Activated CD4-positive, alpha-beta memory T cell treated with anti-CD3 and anti-CD28 coated beads, Interleukin-2, amount 10 ng/mL, durations not matched to agents 7 days and 5 days (primary cell): ENCODE data around the gene PAX8. TPM values are rescaled to one million over a fixed set of nuclear protein-coding genes. Genes with fewer than 3 reads are reported as not detected.

Source experiments
- CTCF ChIA-PET: fragments of 350-600 bp; sonication (Branson Sonifier 250); formaldehyde crosslinking; loops from one replicate; lab custom pipeline; 2021; ENCODE audit warnings: antibody characterized with exemption, inconsistent platforms; lab: Charles Lee
- POLR2A ChIA-PET: fragments of 350-600 bp; sonication (Branson Sonifier 250); formaldehyde crosslinking; loops from one replicate; lab custom pipeline; 2021; ENCODE audit warnings: antibody characterized with exemption; lab: Charles Lee
- DNase-seq: peaks from one replicate; pipeline ENCODE4 v3.0.0-alpha.2; 2020
- H3K27ac Mint-ChIP-seq: one replicate; pipeline ENCODE4 v1.8.0; 2021; ENCODE audit warnings: mild to moderate bottlenecking, mixed read lengths
- H3K27me3 Mint-ChIP-seq: one replicate; pipeline ENCODE4 v1.8.0; 2021; ENCODE audit warnings: mixed read lengths
- H3K36me3 Mint-ChIP-seq: one replicate; pipeline ENCODE4 v1.8.0; 2021; ENCODE audit warnings: low read depth, mixed read lengths
- H3K4me1 Mint-ChIP-seq: one replicate; pipeline ENCODE4 v1.8.0; 2021; ENCODE audit warnings: mixed read lengths
- H3K4me3 Mint-ChIP-seq: one replicate; pipeline ENCODE4 v1.8.0; 2021; ENCODE audit warnings: mild to moderate bottlenecking, mixed read lengths
- H3K9me3 Mint-ChIP-seq: one replicate; pipeline ENCODE4 v1.8.0; 2021; ENCODE audit warnings: mixed read lengths
- total RNA-seq, 2 experiments: library from RNA; stranded (reverse); gene quantifications; one replicate each; pipeline ENCODE4 v1.2.3, GENCODE V29; 2021

The PAX8 gene
- total RNA-seq, 2 experiments from 2014 or later, result 1.7 TPM

DNA sequence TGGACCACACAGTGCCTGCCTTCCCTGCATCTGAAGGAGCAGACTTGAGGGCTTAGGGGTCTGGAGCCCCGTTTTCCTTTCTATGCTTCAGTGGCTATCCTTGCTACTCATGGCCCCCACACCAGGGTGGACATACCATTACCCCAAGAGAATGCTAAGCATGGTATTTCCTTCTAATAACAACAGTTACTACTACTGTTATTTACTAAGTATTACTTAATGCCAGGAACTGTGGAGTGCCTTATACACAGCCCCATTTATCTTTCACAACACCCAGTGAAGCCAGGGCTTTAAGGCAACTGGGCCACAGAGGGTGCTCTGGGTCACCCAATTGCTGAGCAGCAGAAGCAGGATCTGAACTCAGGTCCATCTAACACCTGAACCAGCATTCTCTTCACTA, 5.8 kb upstream of the PAX8 start:
- Mint-ChIP-seq H3K9me3 (no peaks in the 10 kb centered on the region), H3K27ac (no peak overlapping the region), H3K36me3 (no peaks in the 10 kb centered on the region), H3K4me1 (no peaks in the 10 kb centered on the region), H3K27me3 (peaks cover 57% of the 10 kb centered on the region), H3K4me3 (no peak overlapping the region)
- ChIA-PET CTCF (interaction anchor here (1.0 kb wide), 1 partner anchor 36 kb away, joined by 3 read pairs; no protein-coding TSS in a partner anchor), POLR2A (no interaction called here)
- DNase-seq, result no peak

GRCh38 chr2:113283704-113284284, 5.1 kb upstream of the PAX8 start:
- ChIA-PET POLR2A (no interaction called here), CTCF (interaction anchor here (0.6 to 1.0 kb wide), 2 partner anchors 35 to 131 kb away, joined by 3 read pairs; no protein-coding TSS in a partner anchor)
- no peak for DNase-seq
- Mint-ChIP-seq H3K9me3 (no peaks in the 10 kb centered on the region), H3K27ac (no peak overlapping the region), H3K4me1 (no peaks in the 10 kb centered on the region), H3K36me3 (no peaks in the 10 kb centered on the region), H3K4me3 (no peak overlapping the region), H3K27me3 (peaks cover 59% of the 10 kb centered on the region)

GRCh38 chr2:113282747-113283533, 4.2 kb upstream of the PAX8 start:
- CTCF ChIA-PET, result interaction anchor here (0.8 to 1.0 kb wide), 2 partner anchors 10 to 34 kb away, joined by 3 read pairs; no protein-coding TSS in a partner anchor
- H3K36me3 Mint-ChIP-seq, result no peaks in the 10 kb centered on the region
- no peak for DNase-seq
- no peak overlapping the region for H3K4me3 Mint-ChIP-seq
- no peaks in the 10 kb centered on the region for H3K9me3 Mint-ChIP-seq
- POLR2A ChIA-PET, result no interaction called here
- H3K27me3 Mint-ChIP-seq, result peaks cover 61% of the 10 kb centered on the region
- no peaks in the 10 kb centered on the region for H3K4me1 Mint-ChIP-seq
- no peak overlapping the region for H3K27ac Mint-ChIP-seq

DNA sequence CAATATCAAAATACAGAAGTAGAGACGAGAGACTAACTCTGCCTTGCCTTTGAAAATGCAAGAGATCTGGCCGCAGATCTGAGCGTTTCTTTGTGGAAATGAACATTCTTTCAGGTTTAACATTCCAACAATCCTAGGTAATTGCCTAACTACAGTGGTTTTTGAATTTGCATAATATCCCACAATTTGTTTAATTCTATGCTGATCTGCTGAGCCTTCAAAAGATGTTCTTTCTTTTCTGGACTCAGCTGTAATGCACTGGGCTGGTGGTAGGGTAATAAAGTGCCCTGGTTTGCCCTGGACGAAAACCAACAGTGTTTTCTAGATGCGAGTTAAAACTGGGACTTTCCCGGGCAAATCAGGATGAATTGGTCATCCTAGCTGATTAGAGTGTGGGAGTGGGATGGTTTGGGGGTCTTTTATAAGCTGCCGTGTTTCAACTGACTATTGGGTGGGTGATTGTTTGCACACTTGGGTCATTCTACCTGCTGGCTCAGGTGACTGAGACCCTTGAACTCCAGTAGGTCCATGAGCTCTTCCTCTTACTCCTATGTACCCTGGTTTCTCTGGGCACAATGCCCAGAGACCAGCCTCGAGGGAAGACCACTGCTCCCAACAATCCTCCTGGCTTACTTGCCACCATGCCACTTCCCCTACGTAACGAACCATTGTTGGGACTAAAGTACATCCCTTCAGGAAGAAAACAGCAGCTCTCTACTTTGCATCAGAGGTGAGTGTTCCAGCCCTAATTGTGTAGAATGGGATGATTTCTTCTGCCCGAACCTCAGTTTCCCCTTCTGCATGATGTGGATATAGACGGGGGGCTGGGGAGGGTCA, 3.4 kb upstream of the PAX8 start:
- Mint-ChIP-seq H3K9me3 (no peaks in the 10 kb centered on the region), H3K27me3 (peaks cover 59% of the 10 kb centered on the region), H3K4me3 (no peak overlapping the region), H3K27ac (no peak overlapping the region), H3K36me3 (no peaks in the 10 kb centered on the region), H3K4me1 (no peaks in the 10 kb centered on the region)
- ChIA-PET CTCF (interaction anchor here (0.8 kb wide), 1 partner anchor 9 kb away, joined by 3 read pairs; no protein-coding TSS in a partner anchor), POLR2A (no interaction called here)
- DNase-seq, result no peak

GRCh38 chr2:113278073-113278741, 514 bp downstream of the PAX8 start:
- POLR2A ChIA-PET, result interaction anchor here (1.0 kb wide), 1 partner anchor 9 kb away, joined by 3 read pairs; no protein-coding TSS in a partner anchor
- Mint-ChIP-seq H3K4me1 (peaks cover 7% of the 10 kb centered on the region), H3K9me3 (no peaks in the 10 kb centered on the region), H3K27me3 (peaks cover 84% of the 10 kb centered on the region), H3K27ac (no peak overlapping the region), H3K36me3 (no peaks in the 10 kb centered on the region), H3K4me3 (no peak overlapping the region)
- CTCF ChIA-PET, result no interaction called here
- no peak for DNase-seq

- no peak for DNase-seq
- ChIA-PET POLR2A (interaction anchor here (0.6 to 1.0 kb wide), 2 partner anchors 8 to 236 kb away, joined by 3 read pairs; no protein-coding TSS in a partner anchor), CTCF (interaction anchor here (1.0 kb wide), 1 partner anchor 113 kb away, joined by 3 read pairs; no protein-coding TSS in a partner anchor)
- H3K4me1 Mint-ChIP-seq, result peaks cover 10% of the 10 kb centered on the region
- H3K36me3 Mint-ChIP-seq, result no peaks in the 10 kb centered on the region
- no peaks in the 10 kb centered on the region for H3K9me3 Mint-ChIP-seq
- H3K27ac Mint-ChIP-seq, result no peak overlapping the region
- H3K4me3 Mint-ChIP-seq, result no peak overlapping the region
- peaks cover 87% of the 10 kb centered on the region for H3K27me3 Mint-ChIP-seq
These were observed 1.1 kb downstream of the PAX8 start for GRCh38 chr2:113277474-113278072.

DNA sequence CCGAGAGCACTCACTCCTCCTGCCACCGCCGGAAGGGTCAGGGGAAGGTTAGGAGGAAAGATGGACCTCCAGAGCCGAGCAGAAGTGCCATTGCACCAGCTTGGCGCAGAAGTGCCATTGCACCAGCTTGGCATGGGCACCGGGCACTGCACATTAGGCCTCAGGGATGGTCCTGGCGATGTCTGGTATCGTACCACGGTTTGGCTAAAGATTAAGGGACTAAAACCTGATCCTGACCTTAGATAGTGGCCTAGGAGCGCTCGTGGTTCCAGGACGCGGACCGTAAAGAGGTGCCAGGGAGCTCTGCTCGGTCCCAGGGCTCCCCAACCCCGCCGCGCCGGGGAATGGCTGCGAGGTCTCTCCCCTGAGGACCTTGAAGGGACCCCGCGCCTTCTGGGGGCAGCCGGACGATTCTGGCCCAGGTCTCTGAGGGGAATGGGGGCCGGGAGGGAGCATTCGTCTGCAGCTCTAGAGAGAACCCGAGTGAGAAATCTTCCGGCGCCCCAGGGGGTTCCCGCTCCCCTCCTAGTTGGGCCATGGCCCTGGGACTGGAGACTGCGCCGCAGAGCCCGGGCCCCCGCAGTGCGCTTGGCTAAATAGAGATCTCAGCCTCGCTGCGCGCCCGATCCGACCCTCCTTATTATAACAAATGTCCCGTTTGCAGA, 1.8 kb downstream of the PAX8 start:
- Mint-ChIP-seq H3K4me3 (no peak overlapping the region), H3K4me1 (peaks cover 10% of the 10 kb centered on the region), H3K27ac (no peak overlapping the region), H3K36me3 (no peaks in the 10 kb centered on the region), H3K9me3 (no peaks in the 10 kb centered on the region), H3K27me3 (peaks cover 84% of the 10 kb centered on the region)
- POLR2A ChIA-PET, result interaction anchor here (0.6 to 0.9 kb wide), 2 partner anchors 93 to 235 kb away, joined by 3 read pairs; no protein-coding TSS in a partner anchor
- no peak for DNase-seq
- CTCF ChIA-PET, result interaction anchor here (0.7 to 1.3 kb wide), 4 partner anchors 21 to 196 kb away, joined by 3 to 4 read pairs (median 3); no protein-coding TSS in a partner anchor

DNA sequence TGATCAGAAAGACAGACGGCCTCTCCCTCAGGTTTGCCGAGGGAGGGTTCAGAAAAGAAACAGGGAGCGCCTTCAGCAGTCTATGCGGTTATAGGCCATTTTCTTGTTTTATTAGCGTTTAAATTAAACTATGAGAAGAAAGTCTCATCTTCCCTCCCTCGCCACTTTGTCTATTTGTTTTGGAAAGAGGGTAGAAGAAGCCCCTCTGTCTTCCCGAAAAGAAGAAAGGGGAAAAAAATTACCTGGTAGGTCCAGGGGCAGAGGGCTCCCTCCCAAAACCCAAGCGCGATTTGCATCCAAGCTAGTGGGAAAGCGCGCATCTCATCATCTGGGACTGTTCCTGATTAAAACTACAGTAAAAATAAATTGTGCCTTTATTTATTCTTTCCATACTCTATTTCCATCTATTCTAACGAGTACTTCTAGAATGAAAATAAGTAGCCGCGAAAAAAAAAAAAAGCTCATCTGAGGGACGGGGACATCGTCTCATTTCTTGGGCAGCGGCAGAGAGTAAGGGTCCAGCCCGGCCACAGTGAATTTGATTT, 2.4 kb downstream of the PAX8 start:
- DNase-seq, result no peak
- CTCF ChIA-PET, result interaction anchor here (0.7 to 1.3 kb wide), 4 partner anchors 20 to 196 kb away, joined by 3 to 4 read pairs (median 3); no protein-coding TSS in a partner anchor
- peaks cover 85% of the 10 kb centered on the region for H3K27me3 Mint-ChIP-seq
- peaks cover 10% of the 10 kb centered on the region for H3K4me1 Mint-ChIP-seq
- H3K27ac Mint-ChIP-seq, result no peak overlapping the region
- POLR2A ChIA-PET, result interaction anchor here (0.9 kb wide), 1 partner anchor 92 kb away, joined by 3 read pairs; no protein-coding TSS in a partner anchor
- no peak overlapping the region for H3K4me3 Mint-ChIP-seq
- H3K9me3 Mint-ChIP-seq, result no peaks in the 10 kb centered on the region
- H3K36me3 Mint-ChIP-seq, result no peaks in the 10 kb centered on the region

DNA sequence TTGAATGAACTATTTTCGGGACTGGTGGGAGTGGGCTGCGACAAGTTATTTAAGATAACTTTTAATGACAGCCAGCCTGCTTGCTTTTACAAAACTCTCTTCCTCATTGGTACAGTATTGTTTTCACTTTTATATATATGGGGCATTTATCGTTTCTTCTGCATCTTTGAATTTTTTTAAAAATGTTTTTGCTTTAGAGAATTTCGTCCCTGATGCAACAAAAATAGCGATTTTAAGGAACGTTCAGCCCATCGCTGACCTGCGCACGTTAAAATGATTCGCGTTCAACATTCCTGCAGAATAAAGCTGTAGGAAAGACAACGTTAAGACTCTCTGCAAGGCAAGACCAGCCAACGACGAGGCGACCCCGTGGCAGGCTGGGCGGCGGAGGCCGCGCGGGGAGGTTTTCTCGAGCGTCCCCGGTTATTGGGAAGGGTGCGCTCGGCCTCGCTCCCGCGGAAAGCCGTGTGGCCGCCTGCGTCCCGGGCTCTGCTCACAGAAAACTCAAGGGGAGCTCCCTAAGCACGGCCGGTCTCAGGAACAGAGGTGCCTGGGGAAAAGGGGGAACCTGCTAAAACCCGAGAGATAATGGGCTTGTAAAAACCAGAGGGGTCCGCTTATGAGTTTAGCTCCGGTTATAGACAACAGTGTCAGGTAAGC, 3.0 kb downstream of the PAX8 start:
- no peak for DNase-seq
- H3K4me3 Mint-ChIP-seq, result no peak overlapping the region
- ChIA-PET POLR2A (interaction anchor here (0.9 kb wide), 1 partner anchor 92 kb away, joined by 3 read pairs; no protein-coding TSS in a partner anchor), CTCF (interaction anchor here (0.7 to 1.3 kb wide), 3 partner anchors 20 to 195 kb away, joined by 3 to 4 read pairs (median 3); no protein-coding TSS in a partner anchor)
- H3K27ac Mint-ChIP-seq, result no peak overlapping the region
- peaks cover 10% of the 10 kb centered on the region for H3K4me1 Mint-ChIP-seq
- peaks cover 82% of the 10 kb centered on the region for H3K27me3 Mint-ChIP-seq
- H3K36me3 Mint-ChIP-seq, result no peaks in the 10 kb centered on the region
- H3K9me3 Mint-ChIP-seq, result no peaks in the 10 kb centered on the region

GRCh38 chr2:113274432-113274831, 4.3 kb downstream of the PAX8 start:
- CTCF ChIA-PET, result no interaction called here

GRCh38 chr2:113273981-113274380, 4.7 kb downstream of the PAX8 start:
- Mint-ChIP-seq H3K4me3 (no peak overlapping the region), H3K4me1 (peaks cover 10% of the 10 kb centered on the region), H3K27me3 (peaks cover 68% of the 10 kb centered on the region), H3K9me3 (no peaks in the 10 kb centered on the region), H3K36me3 (no peaks in the 10 kb centered on the region), H3K27ac (no peak overlapping the region)
- CTCF ChIA-PET, result interaction anchor here (1.0 to 2.2 kb wide), 4 partner anchors 25 to 116 kb away, joined by 3 to 19 read pairs (median 5); no protein-coding TSS in a partner anchor
- POLR2A ChIA-PET, result no interaction called here
- no peak for DNase-seq

More at GRCh38 chr2:113274432-113274831, 4.3 kb downstream of the PAX8 start:
- Mint-ChIP-seq H3K27me3 (peaks cover 72% of the 10 kb centered on the region), H3K36me3 (no peaks in the 10 kb centered on the region), H3K27ac (no peak overlapping the region), H3K4me3 (no peak overlapping the region), H3K4me1 (peaks cover 10% of the 10 kb centered on the region), H3K9me3 (no peaks in the 10 kb centered on the region)
- POLR2A ChIA-PET, result no interaction called here
- DNase-seq, result no peak
